SK-N-SH (cell line): ENCODE results near the gene NFIX. TPM values are rescaled to one million over a fixed set of nuclear protein-coding genes. Genes with fewer than 3 reads are reported as not detected.

ENCODE experiments used
- CTCF ChIA-PET: fragments of 300-600, 350-600 bp; formaldehyde crosslinking; extraction: SDS; loops from one replicate; lab custom pipeline; 2021; lab: Yijun Ruan, JAX
- POLR2A ChIA-PET: fragments of 350-600 bp; sonication (Branson Sonifier 250); formaldehyde crosslinking; extraction: SDS; loops from one replicate; lab custom pipeline; 2020; ENCODE audit warnings: antibody characterized with exemption, inconsistent platforms; lab: Yijun Ruan, JAX
- DNase-seq: peaks from one replicate; pipeline ENCODE4 v3.0.0; 2012
- H2AFZ ChIP-seq: fragments of 200-600 bp; sonication (generic); 2 replicates; pipeline ENCODE4 v1.8.1; 2016; ENCODE audit warnings: antibody characterized with exemption, mild to moderate bottlenecking, low read depth
- H3F3A ChIP-seq: fragments of 200-600 bp; sonication (generic); replicated peaks from 2 replicates; pipeline ENCODE3; 2016; ENCODE audit warnings: antibody characterized with exemption, mild to moderate bottlenecking; ENCODE audit not compliant: insufficient read depth
- H3K27ac ChIP-seq, 2 experiments: fragments of 200-500 bp in 1 of 2; fragments of 200-600 bp in 1 of 2; sonication (Bioruptor generic) in 1 of 2; sonication (generic), shearing (Covaris generic) in 1 of 2; 2 replicates each; pipeline versions ENCODE4 v1.5.1 to v1.6.1; 2014 to 2016; ENCODE audit warnings: low read depth in 2 of 2, inconsistent platforms in 1 of 2, low read length in 1 of 2, mild to moderate bottlenecking in 1 of 2, mixed read lengths in 1 of 2
- H3K27me3 ChIP-seq: fragments of 200-600 bp; sonication (generic), shearing (Covaris generic); 2 replicates; pipeline ENCODE4 v1.6.1; 2016; ENCODE audit warnings: mixed run types; ENCODE audit not compliant: insufficient read depth
- H3K36me3 ChIP-seq, 2 experiments: fragments of 200-500 bp in 1 of 2; fragments of 200-600 bp in 1 of 2; sonication (Bioruptor generic) in 1 of 2; sonication (generic) in 1 of 2; replicated peaks in 1 of 2; 2 replicates each; pipeline versions ENCODE3 to v1.5.1; 2014 to 2016; ENCODE audit warnings: low read length in 1 of 2, mild to moderate bottlenecking in 1 of 2; ENCODE audit not compliant: insufficient read depth in 2 of 2, control insufficient read depth in 1 of 2
- H3K4me1 ChIP-seq, 2 experiments: fragments of 200-500 bp in 1 of 2; fragments of 200-600 bp in 1 of 2; sonication (Bioruptor generic) in 1 of 2; sonication (generic), shearing (Covaris generic) in 1 of 2; 2 replicates each; pipeline versions ENCODE4 v1.5.1 to v1.6.1; 2014 to 2016; ENCODE audit warnings: low read depth in 1 of 2, low read length in 1 of 2, mixed run types in 1 of 2; ENCODE audit not compliant: insufficient read depth in 2 of 2, control insufficient read depth in 1 of 2
- H3K4me2 ChIP-seq: fragments of 200-600 bp; sonication (generic), shearing (Covaris generic); 2 replicates; pipeline ENCODE4 v1.6.1; 2017; ENCODE audit warnings: mixed run types
- H3K4me3 ChIP-seq, 2 experiments: fragments of 200-500 bp in 1 of 2; fragments of 200-600 bp in 1 of 2; sonication (Bioruptor generic) in 1 of 2; sonication (generic), shearing (Covaris generic) in 1 of 2; 2 replicates each; pipeline versions ENCODE4 v1.5.1 to v1.8.1; 2014 to 2016; ENCODE audit warnings: low read depth in 2 of 2, inconsistent platforms in 1 of 2, low read length in 1 of 2, mild to moderate bottlenecking in 1 of 2, mixed read lengths in 1 of 2, moderate library complexity in 1 of 2
- H3K79me2 ChIP-seq: fragments of 200-600 bp; sonication (generic); 2 replicates; pipeline ENCODE4 v1.8.1; 2017; ENCODE audit warnings: mild to moderate bottlenecking; ENCODE audit not compliant: insufficient read depth
- H3K9ac ChIP-seq: fragments of 200-600 bp; sonication (generic); 2 replicates; pipeline ENCODE4 v1.6.1; 2017; ENCODE audit warnings: mixed run types
- H3K9me2 ChIP-seq: fragments of 200-600 bp; sonication (generic); 2 replicates; pipeline ENCODE4 v1.6.1; 2017; ENCODE audit warnings: mixed run types
- H3K9me3 ChIP-seq: fragments of 200-600 bp; sonication (generic); 2 replicates; pipeline ENCODE4 v1.6.1; 2017; ENCODE audit warnings: mixed run types, mild to moderate bottlenecking, moderate library complexity
- H4K20me1 ChIP-seq: fragments of 200-600 bp; sonication (generic); 2 replicates; pipeline ENCODE4 v1.6.1; 2017; ENCODE audit warnings: mild to moderate bottlenecking, mixed run types; ENCODE audit not compliant: insufficient read depth
- EZH2phosphoT487 ChIP-seq: fragments of 200-600 bp; sonication (generic); IDR thresholded peaks from 2 replicates; pipeline ENCODE4 v1.6.1; 2017; ENCODE audit warnings: low read depth, mixed run types, mild to moderate bottlenecking, antibody characterized with exemption, moderate library complexity, borderline replicate concordance
- FOXJ3 ChIP-seq: sonication (generic); formaldehyde crosslinking; IDR thresholded peaks from 2 replicates; pipeline ENCODE4 v1.5.1; 2020; ENCODE audit warnings: mild to moderate bottlenecking, missing genetic modification reagents
- GABPA ChIP-seq: IDR thresholded peaks from 2 replicates; pipeline ENCODE4 v1.4.0; 2012; ENCODE audit warnings: low read depth, mild to moderate bottlenecking
- GATA2 ChIP-seq: sonication (generic); formaldehyde crosslinking; IDR thresholded peaks from 2 replicates; pipeline ENCODE4 v1.5.0; 2020; ENCODE audit warnings: mild to moderate bottlenecking, missing genetic modification reagents
- IRF3 ChIP-seq: fragments of 150-350 bp; IDR thresholded peaks from 2 replicates; pipeline ENCODE4 v1.6.1; 2016; ENCODE audit warnings: mild to moderate bottlenecking, low read depth, low read length
- JUND ChIP-seq: IDR thresholded peaks from 2 replicates; pipeline ENCODE4 v1.4.0; 2012
- NFIC ChIP-seq: IDR thresholded peaks from 2 replicates; pipeline ENCODE4 v1.4.0; 2012; ENCODE audit warnings: borderline replicate concordance
- NRF1 ChIP-seq: IDR thresholded peaks from 2 replicates; pipeline ENCODE4 v1.6.1; 2012; ENCODE audit warnings: low read depth, mild to moderate bottlenecking, low read length
- POLR2AphosphoS5 ChIP-seq: IDR thresholded peaks from 2 replicates; pipeline ENCODE4 v1.6.1; 2012; ENCODE audit warnings: low read depth, low read length
- RAD21 ChIP-seq: IDR thresholded peaks from 2 replicates; pipeline ENCODE4 v1.6.1; 2012; ENCODE audit warnings: mild to moderate bottlenecking, low read length
- RCOR1 ChIP-seq: fragments of 150-350 bp; IDR thresholded peaks from 2 replicates; pipeline ENCODE4 v1.6.1; 2017; ENCODE audit warnings: antibody characterized with exemption, low read length
- REST ChIP-seq: IDR thresholded peaks from 2 replicates; pipeline ENCODE4 v1.6.1; 2012; ENCODE audit warnings: mild to moderate bottlenecking, low read depth, low read length, moderate library complexity
- RXRA ChIP-seq: IDR thresholded peaks from 2 replicates; pipeline ENCODE4 v1.4.0; 2012; ENCODE audit warnings: low read depth, mild to moderate bottlenecking, borderline replicate concordance
- SIN3A ChIP-seq: IDR thresholded peaks from 2 replicates; pipeline ENCODE4 v1.6.1; 2012; ENCODE audit warnings: low read depth, mild to moderate bottlenecking, low read length, moderate library complexity, borderline replicate concordance
- TEAD4 ChIP-seq: IDR thresholded peaks from 2 replicates; pipeline ENCODE4 v1.4.0; 2012; ENCODE audit warnings: mild to moderate bottlenecking, borderline replicate concordance; ENCODE audit not compliant: insufficient read depth
- WGBS: methylation state at CpG from one replicate; pipeline ENCODE4 v1.1.6; 2017; ENCODE audit warnings: low lambda C conversion rate; 5-methylcytosine and 5-hydroxymethylcytosine counted together
- polyA plus RNA-seq, 3 experiments: library from polyadenylated mRNA; depleted of rRNA; stranded (reverse); fragments of >200 nt; gene quantifications; 2 replicates each; pipeline ENCODE4 v1.2.3, GENCODE V29; 2012
- TF ChIP-seq, protein P1 (sequence below): fragments of 200-600 bp; sonication (generic); IDR thresholded peaks from 2 replicates; pipeline ENCODE4 v1.6.1; 2017; ENCODE audit warnings: antibody characterized with exemption, mild to moderate bottlenecking, moderate library complexity
- TF ChIP-seq, protein P2 (sequence below): fragments of 150-350 bp; IDR thresholded peaks from 2 replicates; pipeline ENCODE4 v1.6.1; 2017; ENCODE audit warnings: antibody characterized with exemption, low read length, low read depth, borderline replicate concordance

Gene NFIX
- polyA plus RNA-seq, 1 of the 3 experiments (the other 2 are of a cell fraction): 14.8 TPM

GRCh38 chr19:13100031-13100588 lies 104.8 kb downstream of the NFIX start:
- no peaks in the 10 kb centered on the region for H3K9me3 ChIP-seq
- H4K20me1 ChIP-seq: no peaks in the 10 kb centered on the region
- peaks cover 0 to 16% of the 10 kb centered on the region in 2 experiments for H3K36me3 ChIP-seq
- H3K9me2 ChIP-seq: no peaks in the 10 kb centered on the region
- no peaks in the 10 kb centered on the region for H3K27me3 ChIP-seq
- no peak for DNase-seq
- ChIA-PET POLR2A (no interaction called here), CTCF (interaction anchor here (1.0 to 9.5 kb wide), 6 partner anchors 7 to 135 kb away, joined by 3 to 76 read pairs (median 4); partner anchors contain the start of gene DAND5)
- no peak overlapping the region for H3K27ac ChIP-seq
- WGBS: 98% methylated on average over 8 of the region's 12 CpGs
- H3K4me3 ChIP-seq: no peak overlapping the region
- peaks cover 12% of the 10 kb centered on the region; the same call in 1 of the 2 replicates for H3K79me2 ChIP-seq
- H2AFZ ChIP-seq: no peak overlapping the region
- no peak overlapping the region for H3K4me2 ChIP-seq
- TF ChIP-seq, protein P1, sequence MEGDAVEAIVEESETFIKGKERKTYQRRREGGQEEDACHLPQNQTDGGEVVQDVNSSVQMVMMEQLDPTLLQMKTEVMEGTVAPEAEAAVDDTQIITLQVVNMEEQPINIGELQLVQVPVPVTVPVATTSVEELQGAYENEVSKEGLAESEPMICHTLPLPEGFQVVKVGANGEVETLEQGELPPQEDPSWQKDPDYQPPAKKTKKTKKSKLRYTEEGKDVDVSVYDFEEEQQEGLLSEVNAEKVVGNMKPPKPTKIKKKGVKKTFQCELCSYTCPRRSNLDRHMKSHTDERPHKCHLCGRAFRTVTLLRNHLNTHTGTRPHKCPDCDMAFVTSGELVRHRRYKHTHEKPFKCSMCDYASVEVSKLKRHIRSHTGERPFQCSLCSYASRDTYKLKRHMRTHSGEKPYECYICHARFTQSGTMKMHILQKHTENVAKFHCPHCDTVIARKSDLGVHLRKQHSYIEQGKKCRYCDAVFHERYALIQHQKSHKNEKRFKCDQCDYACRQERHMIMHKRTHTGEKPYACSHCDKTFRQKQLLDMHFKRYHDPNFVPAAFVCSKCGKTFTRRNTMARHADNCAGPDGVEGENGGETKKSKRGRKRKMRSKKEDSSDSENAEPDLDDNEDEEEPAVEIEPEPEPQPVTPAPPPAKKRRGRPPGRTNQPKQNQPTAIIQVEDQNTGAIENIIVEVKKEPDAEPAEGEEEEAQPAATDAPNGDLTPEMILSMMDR: no peak
- TF ChIP-seq, protein P2, sequence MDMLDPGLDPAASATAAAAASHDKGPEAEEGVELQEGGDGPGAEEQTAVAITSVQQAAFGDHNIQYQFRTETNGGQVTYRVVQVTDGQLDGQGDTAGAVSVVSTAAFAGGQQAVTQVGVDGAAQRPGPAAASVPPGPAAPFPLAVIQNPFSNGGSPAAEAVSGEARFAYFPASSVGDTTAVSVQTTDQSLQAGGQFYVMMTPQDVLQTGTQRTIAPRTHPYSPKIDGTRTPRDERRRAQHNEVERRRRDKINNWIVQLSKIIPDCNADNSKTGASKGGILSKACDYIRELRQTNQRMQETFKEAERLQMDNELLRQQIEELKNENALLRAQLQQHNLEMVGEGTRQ: no peak
- TF ChIP-seq FOXJ3 (CRISPR knock-in tag): no peak
- no peak for TF ChIP-seq RAD21
- TF ChIP-seq TEAD4: no peak
- peaks cover 5% of the 10 kb centered on the region for H3F3A ChIP-seq
- peaks cover 0 to 37% of the 10 kb centered on the region in 2 experiments; a peak in 3 of 4 replicates for H3K4me1 ChIP-seq
- no peak overlapping the region for H3K9ac ChIP-seq

- Histone ChIP-seq H3K27ac (peak overlapping the region in 1 of 2 experiments; percentile 92; a peak in 1 of 4 replicates), H3K9me3 (no peaks in the 10 kb centered on the region), H2AFZ (no peak overlapping the region), H3K79me2 (peaks cover 12% of the 10 kb centered on the region; the same call in 1 of the 2 replicates), H3K4me2 (no peak overlapping the region), H3F3A (peaks cover 5% of the 10 kb centered on the region), H3K9ac (no peak overlapping the region), H3K36me3 (peaks cover 0 to 17% of the 10 kb centered on the region in 2 experiments), H3K27me3 (no peaks in the 10 kb centered on the region), H3K4me1 (peaks cover 0 to 28% of the 10 kb centered on the region in 2 experiments; a peak in 3 of 4 replicates), H3K4me3 (peak overlapping the region in 1 of 2 experiments; percentile 19; a peak in 1 of 4 replicates), H4K20me1 (no peaks in the 10 kb centered on the region), H3K9me2 (no peaks in the 10 kb centered on the region)
- ChIA-PET CTCF (interaction anchor here (0.6 to 9.5 kb wide), 16 partner anchors 8 to 220 kb away, joined by 3 to 76 read pairs (median 3); partner anchors contain the start of gene DNASE2), POLR2A (no interaction called here)
- no peak for DNase-seq
- WGBS: 85% methylated on average over 9 of the region's 18 CpGs
- TF ChIP-seq EZH2phosphoT487 (no peak), POLR2AphosphoS5 (no peak), NRF1 (no peak), IRF3 (no peak), GABPA (no peak), REST (no peak), GATA2 (CRISPR knock-in tag) (no peak), SIN3A (no peak), NFIC (no peak), RCOR1 (no peak), JUND (no peak), RXRA (no peak)
Observed at GRCh38 chr19:13100841-13101589, 105.7 kb downstream of the NFIX start.
